ENCODE measurements around the gene PSMG4.

PSMG4 gene

GRCh38 chr6:3276174-3277167, 17.7 kb downstream of the PSMG4 start:
- no peak for DNase-seq (ENCODE audit: low read depth in 3 of 3)

GRCh38 chr6:3277251-3277650, 18.5 kb downstream of the PSMG4 start:
- DNase-seq (ENCODE audit: low read depth in 3 of 3): no peak

- no peak for DNase-seq (ENCODE audit: low read depth in 3 of 3)
Observed at GRCh38 chr6:3277851-3278416, 19.2 kb downstream of the PSMG4 start.

- no peak for DNase-seq (ENCODE audit: low read depth in 3 of 3)
Observed at GRCh38 chr6:3278691-3279090, 19.9 kb downstream of the PSMG4 start.

- no peak for DNase-seq (ENCODE audit: low read depth in 3 of 3)
Observed at GRCh38 chr6:3280091-3280490, 21.3 kb downstream of the PSMG4 start.

GRCh38 chr6:3280866-3281465, 22.2 kb downstream of the PSMG4 start:
- no peak for DNase-seq (ENCODE audit: low read depth in 3 of 3)

- DNase-seq (ENCODE audit: low read depth in 3 of 3): no peak
Observed at GRCh38 chr6:3281631-3282475, 23.1 kb downstream of the PSMG4 start.

- DNase-seq (ENCODE audit: low read depth in 3 of 3): no peak
Observed at GRCh38 chr6:3282476-3283236, 23.9 kb downstream of the PSMG4 start.

GRCh38 chr6:3283241-3283640, 24.5 kb downstream of the PSMG4 start:
- no peak for DNase-seq (ENCODE audit: low read depth in 3 of 3)

GRCh38 chr6:3283641-3284435, 25.1 kb downstream of the PSMG4 start:
- DNase-seq (ENCODE audit: low read depth in 3 of 3): no peak

- no peak for DNase-seq (ENCODE audit: low read depth in 3 of 3)
Observed at GRCh38 chr6:3284436-3284876, 25.7 kb downstream of the PSMG4 start.

GRCh38 chr6:3285049-3285639, 26.4 kb downstream of the PSMG4 start:
- no peak for DNase-seq (ENCODE audit: low read depth in 3 of 3)

GRCh38 chr6:3285732-3286131, 27.0 kb downstream of the PSMG4 start:
- DNase-seq (ENCODE audit: low read depth in 3 of 3): no peak

- no peak for DNase-seq (ENCODE audit: low read depth in 3 of 3)
Observed at GRCh38 chr6:3286641-3287171, 28.0 kb downstream of the PSMG4 start.

- DNase-seq (ENCODE audit: low read depth in 3 of 3): no peak
Observed at GRCh38 chr6:3287308-3287707, 28.6 kb downstream of the PSMG4 start.

- no peak for DNase-seq (ENCODE audit: low read depth in 3 of 3)
Observed at GRCh38 chr6:3287976-3288707, 29.4 kb downstream of the PSMG4 start.

- no peak for DNase-seq (ENCODE audit: low read depth in 3 of 3)
Observed at GRCh38 chr6:3288711-3289663, 30.2 kb downstream of the PSMG4 start.

- DNase-seq (ENCODE audit: low read depth in 3 of 3): no peak
Observed at GRCh38 chr6:3289664-3290055, 30.9 kb downstream of the PSMG4 start.

All from stimulated activated CD4-positive, alpha-beta T cell treated with anti-CD3 and anti-CD28 coated beads, TNF-alpha, amount 100 ng/mL, for 48 hours (primary cell).